Endothelial cell of umbilical vein (primary cell): ENCODE data around the gene CHSY3. TPM values are rescaled to one million over a fixed set of nuclear protein-coding genes. Genes with fewer than 3 reads are reported as not detected.

Source experiments
- BruUV-seq: library from RNA; stranded (reverse); fragments of 400-500 nt; replicated peaks from 2 replicates; lab custom pipeline; 2021; lab: Mats Ljungman, UMichigan
- CTCF ChIA-PET: fragments of 300-600, 350-600 bp; sonication (Branson Sonifier 250); formaldehyde crosslinking; loops from one replicate; lab custom pipeline; 2021; ENCODE audit warnings: antibody characterized with exemption, inconsistent platforms; lab: Charles Lee
- POLR2A ChIA-PET: fragments of 300-600, 350-600 bp; sonication (Branson Sonifier 250); formaldehyde crosslinking; loops from one replicate; lab custom pipeline; 2021; ENCODE audit warnings: antibody characterized with exemption, inconsistent platforms; lab: Charles Lee
- DNase-seq: peaks from one replicate; pipeline ENCODE4 v3.0.0-alpha.2; 2011; ENCODE audit warnings: low read depth, low spot score
- FAIRE-seq: peaks from 2 replicates; lab custom pipeline; 2011; peaks lifted over from hg19 to GRCh38; lab: Jason Lieb, UNC
- H2AFZ ChIP-seq: 2 replicates; pipeline ENCODE4 v1.6.0; 2012; ENCODE audit warnings: low read depth, low read length, control low read depth, inconsistent platforms
- H3K27ac ChIP-seq: 2 replicates; pipeline ENCODE4 v1.5.1; 2011; ENCODE audit warnings: low read depth, mild to moderate bottlenecking, control low read depth, low read length, moderate library complexity; ENCODE audit not compliant: insufficient read depth
- H3K27me3 ChIP-seq, 2 experiments: 2 replicates each; pipeline versions ENCODE4 v1.6.0 to v1.6.1; 2011; ENCODE audit warnings: low read length in 2 of 2, mixed read lengths in 1 of 2; ENCODE audit not compliant: control insufficient read depth in 2 of 2, insufficient read depth in 2 of 2
- H3K36me3 ChIP-seq, 2 experiments: 2 replicates in 1 of 2; 3 replicates in 1 of 2; pipeline ENCODE4 v1.5.1; 2011; ENCODE audit warnings: low read length in 2 of 2, mild to moderate bottlenecking in 1 of 2, moderate library complexity in 1 of 2; ENCODE audit not compliant: control insufficient read depth in 2 of 2, insufficient read depth in 2 of 2; ENCODE audit errors: extremely low read depth in 1 of 2
- H3K4me1 ChIP-seq: 3 replicates; pipeline ENCODE4 v1.5.1; 2011; ENCODE audit warnings: mild to moderate bottlenecking, low read length; ENCODE audit not compliant: control insufficient read depth, insufficient read depth; ENCODE audit errors: extremely low read depth
- H3K4me2 ChIP-seq: 2 replicates; pipeline ENCODE4 v1.6.1; 2011; ENCODE audit warnings: low read length, control low read depth, mixed read lengths; ENCODE audit not compliant: insufficient read depth
- H3K4me3 ChIP-seq, 3 experiments: fragments of 200-600 bp in 1 of 3; sonication (generic), shearing (Covaris generic) in 1 of 3; replicated peaks in 1 of 3; 2 replicates each; pipeline ENCODE4 v1.5.1; 2011 to 2016; ENCODE audit warnings: control low read depth in 3 of 3, low read length in 3 of 3, mild to moderate bottlenecking in 2 of 3, inconsistent platforms in 1 of 3, low read depth in 1 of 3, moderate library complexity in 1 of 3; ENCODE audit not compliant: insufficient read depth in 1 of 3
- H3K79me2 ChIP-seq: 2 replicates; pipeline ENCODE4 v1.6.0; 2012; ENCODE audit warnings: low read length, inconsistent platforms; ENCODE audit not compliant: control insufficient read depth, insufficient read depth
- H3K9ac ChIP-seq: replicated peaks from 2 replicates; pipeline ENCODE3; 2011; ENCODE audit warnings: low read length, control low read depth; ENCODE audit not compliant: insufficient read depth; ENCODE audit errors: extremely low read depth
- H3K9me1 ChIP-seq: replicated peaks from 3 replicates; pipeline ENCODE4 v1.6.0; 2011; ENCODE audit warnings: mild to moderate bottlenecking, low read length; ENCODE audit not compliant: control insufficient read depth, insufficient read depth; ENCODE audit errors: extremely low read depth
- H3K9me3 ChIP-seq: replicated peaks from 2 replicates; pipeline ENCODE4 v1.5.1; 2012; ENCODE audit warnings: low read length, inconsistent platforms; ENCODE audit not compliant: control insufficient read depth, insufficient read depth
- H4K20me1 ChIP-seq: replicated peaks from 2 replicates; pipeline ENCODE3; 2011; ENCODE audit warnings: mild to moderate bottlenecking, low read length; ENCODE audit not compliant: control insufficient read depth, insufficient read depth; ENCODE audit errors: extremely low read depth
- CTCF ChIP-seq, 2 donors: IDR thresholded peaks; 1 replicate in 1 of 2; 2 replicates in 1 of 2; pipeline ENCODE4 v1.5.1; 2011; ENCODE audit warnings: low read length in 2 of 2, mild to moderate bottlenecking in 2 of 2, moderate library complexity in 2 of 2, control low read depth in 1 of 2, inconsistent platforms in 1 of 2, low read depth in 1 of 2; ENCODE audit not compliant: insufficient read depth in 1 of 2; ENCODE audit errors: extremely low read depth in 1 of 2
- EZH2 ChIP-seq: IDR thresholded peaks from 2 replicates; pipeline ENCODE4 v1.6.1; 2012; ENCODE audit warnings: borderline replicate concordance, low read depth, mild to moderate bottlenecking, moderate library complexity, low read length, inconsistent platforms; ENCODE audit not compliant: severe bottlenecking
- FOS ChIP-seq: IDR thresholded peaks from 2 replicates; pipeline ENCODE4 v1.6.1; 2011; ENCODE audit warnings: mild to moderate bottlenecking, low read length, moderate library complexity, borderline replicate concordance; ENCODE audit not compliant: insufficient read depth
- GATA2 ChIP-seq: IDR thresholded peaks from 2 replicates; pipeline ENCODE4 v1.7.0; 2011; ENCODE audit warnings: low read depth, mild to moderate bottlenecking, moderate library complexity, mixed read lengths, low read length; ENCODE audit not compliant: insufficient read length, insufficient read depth
- JUN ChIP-seq: IDR thresholded peaks from 2 replicates; pipeline ENCODE4 v1.6.1; 2011; ENCODE audit warnings: borderline replicate concordance, low read depth; ENCODE audit not compliant: insufficient read length, insufficient read depth
- MAX ChIP-seq: IDR thresholded peaks from 2 replicates; pipeline ENCODE4 v1.6.1; 2011; ENCODE audit not compliant: insufficient read depth, insufficient read length
- MYC ChIP-seq: IDR thresholded peaks from one replicate; pipeline ENCODE4 v1.6.1; 2011; ENCODE audit warnings: mild to moderate bottlenecking, low read depth, low read length
- POLR2A ChIP-seq: IDR thresholded peaks from 2 replicates; pipeline ENCODE4 v1.6.1; 2012; ENCODE audit warnings: low read depth, mild to moderate bottlenecking, control low read depth, low read length
- POLR2AphosphoS5 ChIP-seq: IDR thresholded peaks from 2 replicates; pipeline ENCODE4 v1.6.1; 2012; ENCODE audit warnings: low read depth, mild to moderate bottlenecking, control low read depth, low read length, moderate library complexity; ENCODE audit not compliant: insufficient read depth
- dilution Hi-C: fragments of 300-500 bp; cut with MboI; formaldehyde crosslinking; loops from one replicate; pipeline ENCODE4 v1.15.0; 2019; ENCODE audit warnings: low sequenced_read_pairs; ENCODE audit not compliant: extremely low pct_ligation_motif_present
- intact Hi-C: fragments of 100-400 bp; cut with micrococcal nuclease; formaldehyde crosslinking; loops from one replicate; pipeline ENCODE4 v1.10.0; 2022
- polyA plus RNA-seq, 4 experiments: library from polyadenylated mRNA; depleted of rRNA in 3 of 4; stranded (reverse) in 3 of 4; unstranded in 1 of 4; fragments of >200 nt; gene quantifications; 2 replicates each; pipeline versions ENCODE4 v1.2.1 to v1.2.3, GENCODE V29; 2011 to 2012; ENCODE audit warnings: missing spikeins in 1 of 4
- total RNA-seq: library from RNA; stranded (reverse); gene quantifications from 2 replicates; pipeline ENCODE4 v1.2.3, GENCODE V29; 2021

CHSY3 gene
- total and polyA plus RNA-seq, 2 donors (not counting 3 experiments of a cell fraction or from before 2014, with no cell fraction given): 2.2 to 8.4 TPM

- H3K9me3 ChIP-seq: no peaks in the 10 kb centered on the region
- H3K79me2 ChIP-seq: no peaks in the 10 kb centered on the region
- no peak for FAIRE-seq
- H3K27me3 ChIP-seq: no peaks in the 10 kb centered on the region
- TF ChIP-seq POLR2A: no peak
- no peak for TF ChIP-seq POLR2AphosphoS5
- TF ChIP-seq MYC: no peak
- no peak for TF ChIP-seq CTCF (IDR thresholded peaks at IDR 0.05; ENCODE audit: extremely low read depth in 1 of 2, insufficient read depth in 1 of 2, low read depth in 1 of 2, low read length in 2 of 2)
- no peak for TF ChIP-seq JUN
- no peak for TF ChIP-seq MAX
- no peak for TF ChIP-seq FOS
- TF ChIP-seq GATA2: no peak
- no peak for TF ChIP-seq EZH2
- H2AFZ ChIP-seq: no peak overlapping the region
- dilution Hi-C loops (no loop called here), intact Hi-C loops (no loop called here)
- no peak overlapping the region for H3K9ac ChIP-seq
- CTCF ChIA-PET: interaction anchor here (1.0 kb wide), 1 partner anchor 11 kb away, joined by 3 read pairs; no protein-coding TSS in a partner anchor
- H3K4me2 ChIP-seq: no peak overlapping the region
- no peaks in the 10 kb centered on the region for H4K20me1 ChIP-seq
- BruUV-seq: no TSS peak
- no peaks in the 10 kb centered on the region for H3K36me3 ChIP-seq
- no peak for DNase-seq
- no peaks in the 10 kb centered on the region for H3K9me1 ChIP-seq
- H3K27ac ChIP-seq: no peak overlapping the region
- H3K4me3 ChIP-seq: no peak overlapping the region
- POLR2A ChIA-PET: no interaction called here
- no peaks in the 10 kb centered on the region for H3K4me1 ChIP-seq
These were observed 67.4 kb downstream of the CHSY3 start for GRCh38 chr5:129971714-129972113.
